Measurements from ENCODE around the gene CCDC192. TPM values are rescaled to one million over a fixed set of nuclear protein-coding genes. Genes with fewer than 3 reads are reported as not detected.
"Not testable (repeated sequence)": the region's sequence is repeated elsewhere in the genome, so short reads cannot be mapped to it uniquely, and the experiment has no call there.

CCDC192 gene
- total RNA-seq, 4 donors from 2014 or later = 0.94 to 2.6 (median 0.94) TPM; not detected in 1

DNA sequence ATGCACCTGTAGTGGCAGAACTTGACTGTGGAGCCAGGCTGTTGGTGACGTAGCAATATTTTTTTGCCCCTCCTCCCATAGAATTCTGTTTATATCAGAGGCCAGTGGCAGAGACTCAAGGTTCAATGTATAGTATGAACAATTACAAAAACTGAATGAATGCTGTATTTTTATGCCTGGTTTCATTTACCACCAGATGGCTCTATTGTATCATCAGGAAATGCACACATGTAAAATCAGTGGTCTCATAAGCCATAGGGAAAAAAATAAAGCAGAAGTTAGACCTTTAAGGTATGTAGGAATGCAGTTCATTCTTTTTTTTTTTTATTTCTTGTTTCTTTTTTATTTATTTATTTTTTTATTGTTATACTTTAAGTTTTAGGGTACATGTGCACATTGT lies 43.6 kb downstream of the CCDC192 start:
- WGBS, 2 donors (ENCODE audit: low coverage in 1 of 2) = 71 to 78% methylated on average over 1 of the region's 1 CpG
- Histone ChIP-seq H3K9me3 (no peaks in the 10 kb centered on the region), H3K27ac (no peak overlapping the region), H3K36me3 (no peaks in the 10 kb centered on the region), H3K27me3 (no peaks in the 10 kb centered on the region), H3K4me3 (no peak overlapping the region), H3K4me1 (peaks cover 0 to 2% (median 0%) of the 10 kb centered on the region in 3 donors)
- no peak for ATAC-seq
- TF ChIP-seq POLR2AphosphoS5 (IDR thresholded peaks at IDR 0.05) (no peak), EP300 (IDR thresholded peaks at IDR 0.05) (no peak), POLR2A (IDR thresholded peaks at IDR 0.05) (no peak)
- TF ChIP-seq, protein P1, sequence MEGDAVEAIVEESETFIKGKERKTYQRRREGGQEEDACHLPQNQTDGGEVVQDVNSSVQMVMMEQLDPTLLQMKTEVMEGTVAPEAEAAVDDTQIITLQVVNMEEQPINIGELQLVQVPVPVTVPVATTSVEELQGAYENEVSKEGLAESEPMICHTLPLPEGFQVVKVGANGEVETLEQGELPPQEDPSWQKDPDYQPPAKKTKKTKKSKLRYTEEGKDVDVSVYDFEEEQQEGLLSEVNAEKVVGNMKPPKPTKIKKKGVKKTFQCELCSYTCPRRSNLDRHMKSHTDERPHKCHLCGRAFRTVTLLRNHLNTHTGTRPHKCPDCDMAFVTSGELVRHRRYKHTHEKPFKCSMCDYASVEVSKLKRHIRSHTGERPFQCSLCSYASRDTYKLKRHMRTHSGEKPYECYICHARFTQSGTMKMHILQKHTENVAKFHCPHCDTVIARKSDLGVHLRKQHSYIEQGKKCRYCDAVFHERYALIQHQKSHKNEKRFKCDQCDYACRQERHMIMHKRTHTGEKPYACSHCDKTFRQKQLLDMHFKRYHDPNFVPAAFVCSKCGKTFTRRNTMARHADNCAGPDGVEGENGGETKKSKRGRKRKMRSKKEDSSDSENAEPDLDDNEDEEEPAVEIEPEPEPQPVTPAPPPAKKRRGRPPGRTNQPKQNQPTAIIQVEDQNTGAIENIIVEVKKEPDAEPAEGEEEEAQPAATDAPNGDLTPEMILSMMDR (IDR thresholded peaks at IDR 0.05) = peak; percentile 19 to 65 (median 44)

DNA sequence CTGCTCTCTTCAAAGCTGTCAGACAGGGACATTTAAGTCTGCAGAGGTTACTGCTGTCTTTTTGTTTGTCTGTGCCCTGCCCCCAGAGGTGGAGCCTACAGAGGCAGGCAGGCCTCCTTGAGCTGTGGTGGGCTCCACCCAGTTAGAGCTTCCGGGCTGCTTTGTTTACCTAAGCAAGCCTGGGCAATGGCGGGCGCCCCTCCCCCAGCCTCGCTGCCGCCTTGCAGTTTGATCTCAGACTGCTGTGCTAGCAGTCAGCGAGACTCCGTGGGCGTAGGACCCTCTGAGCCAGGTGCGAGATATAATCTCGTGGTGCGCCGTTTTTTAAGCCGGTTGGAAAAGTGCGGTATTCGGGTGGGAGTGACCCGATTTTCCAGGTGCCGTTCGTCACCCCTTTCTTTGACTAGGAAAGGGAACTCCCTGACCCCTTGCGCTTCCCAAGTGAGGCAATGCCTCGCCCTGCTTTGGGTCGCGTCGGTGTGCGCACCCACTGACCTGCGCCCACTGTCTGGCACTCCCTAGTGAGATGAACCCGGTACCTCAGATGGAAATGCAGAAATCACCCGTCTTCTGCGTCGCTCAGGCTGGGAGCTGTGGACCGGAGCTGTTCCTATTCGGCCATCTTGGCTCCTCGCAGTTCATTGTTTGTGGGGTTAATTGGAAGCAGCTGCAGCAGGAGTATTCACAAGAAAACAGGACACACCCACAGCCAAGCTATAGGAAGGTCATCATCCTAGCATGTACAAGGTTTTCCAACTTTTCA lies 49.5 kb downstream of the CCDC192 start:
- not testable (repeated sequence) for H3K4me3 ChIP-seq, H3K9me3 ChIP-seq, H3K36me3 ChIP-seq, ATAC-seq, H3K27me3 ChIP-seq
- peaks cover 0 to 27% (median under 1%) of the 10 kb centered on the region in 3 donors for H3K4me1 ChIP-seq
- WGBS, 2 donors (ENCODE audit: low coverage in 1 of 2) = 89% methylated on average over 5 of the region's 32 CpGs; no CpG with 5 or more reads in 1 of the 2 donors
- H3K27ac ChIP-seq = peak overlapping the region in 1 of 4 donors; percentile 24

DNA sequence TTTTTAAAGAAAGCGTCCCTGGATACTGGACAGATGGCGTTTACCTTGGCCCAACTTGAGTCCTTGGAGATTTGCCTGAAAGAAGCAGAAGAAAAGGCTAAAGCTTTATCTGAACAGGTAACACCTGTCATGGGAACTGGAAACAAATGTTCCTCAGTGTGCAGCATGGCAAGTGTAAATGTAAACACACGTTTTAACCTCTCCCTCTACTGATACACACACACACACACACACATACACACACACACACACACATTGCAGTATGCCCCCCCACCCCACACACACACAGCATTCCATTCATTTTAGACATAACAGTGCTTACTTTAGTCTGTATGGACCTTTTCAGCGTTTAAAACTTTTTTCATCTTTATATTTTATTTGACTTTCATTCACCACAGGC lies 51.1 kb downstream of the CCDC192 start:
- no peaks in the 10 kb centered on the region for H3K9me3 ChIP-seq
- 12 to 22% methylated on average over 4 of the region's 4 CpGs for WGBS, 2 donors (ENCODE audit: low coverage in 1 of 2)
- peaks cover 0 to 41% (median 4%) of the 10 kb centered on the region in 3 donors for H3K4me1 ChIP-seq
- H3K27ac ChIP-seq = peak overlapping the region in 3 of 4 donors; percentile 28 to 41 (median 39)
- H3K4me3 ChIP-seq = no peak overlapping the region
- no peaks in the 10 kb centered on the region for H3K27me3 ChIP-seq
- TF ChIP-seq EP300 (IDR thresholded peaks at IDR 0.05) (no peak), POLR2AphosphoS5 (IDR thresholded peaks at IDR 0.05) (no peak), POLR2A (IDR thresholded peaks at IDR 0.05) (no peak)
- TF ChIP-seq, protein P1 (IDR thresholded peaks at IDR 0.05) = no peak
- no peaks in the 10 kb centered on the region for H3K36me3 ChIP-seq
- peak; percentile 31 for ATAC-seq

DNA sequence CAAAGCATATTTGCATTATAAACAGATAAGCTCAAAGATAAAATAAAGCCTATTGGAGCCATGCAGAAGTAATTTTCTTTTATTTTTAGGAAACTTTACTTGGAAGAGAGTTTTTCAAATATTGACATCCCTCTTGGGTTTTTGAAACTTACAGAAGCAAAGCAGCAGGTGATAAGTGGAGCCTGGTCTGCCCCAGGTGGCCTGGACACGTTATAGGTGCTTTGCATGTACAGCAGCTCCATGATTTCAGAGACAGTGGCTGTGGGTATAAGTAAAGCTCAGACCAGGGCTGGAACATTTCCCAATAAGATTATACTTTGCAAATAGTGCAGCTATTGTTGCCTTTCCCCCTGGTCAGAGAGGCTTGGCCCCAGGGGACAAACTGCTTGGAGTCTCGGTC lies 51.5 kb downstream of the CCDC192 start:
- H3K27me3 ChIP-seq = no peaks in the 10 kb centered on the region
- no peaks in the 10 kb centered on the region for H3K36me3 ChIP-seq
- peaks cover 0 to 41% (median 4%) of the 10 kb centered on the region in 3 donors for H3K4me1 ChIP-seq
- H3K4me3 ChIP-seq = no peak overlapping the region
- TF ChIP-seq POLR2A (IDR thresholded peaks at IDR 0.05) (no peak), POLR2AphosphoS5 (IDR thresholded peaks at IDR 0.05) (no peak), EP300 (IDR thresholded peaks at IDR 0.05) (no peak)
- TF ChIP-seq, protein P1 (IDR thresholded peaks at IDR 0.05) = no peak
- ATAC-seq = no peak
- 52 to 77% methylated on average over 2 of the region's 2 CpGs for WGBS, 2 donors (ENCODE audit: low coverage in 1 of 2)
- no peaks in the 10 kb centered on the region for H3K9me3 ChIP-seq
- H3K27ac ChIP-seq = peak overlapping the region in 2 of 4 donors; percentile 39 to 41

DNA sequence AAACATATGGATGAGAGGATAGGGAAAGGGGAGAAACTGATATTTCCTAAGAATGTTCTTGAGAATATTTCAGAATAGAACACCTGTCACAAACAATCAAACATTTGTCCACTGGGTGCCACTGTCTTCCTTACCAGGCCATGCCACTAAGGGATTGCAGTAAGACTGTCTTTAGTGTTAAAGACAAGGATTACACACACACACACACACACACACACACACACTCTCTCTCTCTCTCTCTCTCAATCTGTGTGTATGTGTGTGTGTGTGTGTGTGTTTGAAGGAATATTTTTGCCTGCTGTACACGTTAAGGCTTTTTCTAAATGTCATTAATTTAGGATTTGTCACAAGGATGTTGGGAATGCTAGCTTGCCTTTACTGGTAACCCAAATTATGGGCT lies 54.4 kb downstream of the CCDC192 start:
- H3K27ac ChIP-seq = peak overlapping the region in 3 of 4 donors; percentile 3 to 49 (median 43)
- no peaks in the 10 kb centered on the region for H3K27me3 ChIP-seq
- TF ChIP-seq, protein P1 (IDR thresholded peaks at IDR 0.05) = peak; percentile 21 to 69 (median 54)
- TF ChIP-seq EP300 (IDR thresholded peaks at IDR 0.05) = no peak
- H3K9me3 ChIP-seq = no peaks in the 10 kb centered on the region
- peak; percentile 60 for ATAC-seq
- H3K4me1 ChIP-seq = peaks cover 0 to 49% (median 7%) of the 10 kb centered on the region in 3 donors
- no peaks in the 10 kb centered on the region for H3K36me3 ChIP-seq
- H3K4me3 ChIP-seq = no peak overlapping the region
- 17 to 18% methylated on average over 1 of the region's 1 CpG for WGBS, 2 donors (ENCODE audit: low coverage in 1 of 2)
